Measurements from ENCODE around the gene CERK.

- TF ChIP-seq CTCF (IDR thresholded peaks at IDR 0.05; ENCODE audit: insufficient read depth, low read length) (no peak), REST (IDR thresholded peaks at IDR 0.05; ENCODE audit: insufficient replicate concordance, low read depth) (peak; percentile 61)
These were observed 32.1 kb upstream of the CERK start for GRCh38 chr22:46770151-46770641.

Measured in HL-60 (cell line).